Heart right ventricle (tissue), 16 donors: ENCODE data around the gene PHLDB2. TPM values are rescaled to one million over a fixed set of nuclear protein-coding genes. Genes with fewer than 3 reads are reported as not detected.

ENCODE experiments used
- ATAC-seq, 8 donors: fragments of 200-7000 bp; cut with Tn5 transposase; one replicate each; pipeline ENCODE4 v1.9.1; 2020; ENCODE audit warnings: mild to moderate bottlenecking in 8 of 8, moderate library complexity in 8 of 8, moderate number of reproducible peaks in 1 of 8
- DNase-seq, 2 donors: peaks; one replicate each; pipeline ENCODE4 v3.0.0-alpha.2; 2020
- H3K27ac ChIP-seq, 10 donors: fragments of 200-600 bp; sonication (generic) in 2 of 10; one replicate each; pipeline versions ENCODE4 v1.5.0 to v1.8.0; 2020 to 2022; ENCODE audit warnings: mild to moderate bottlenecking in 3 of 10
- H3K27me3 ChIP-seq, 7 donors: fragments of 200-600 bp; one replicate each; pipeline ENCODE4 v1.8.0; 2021 to 2022; ENCODE audit warnings: mild to moderate bottlenecking in 2 of 7
- H3K36me3 ChIP-seq, 9 donors: fragments of 200-600 bp; sonication (generic) in 1 of 9; one replicate each; pipeline versions ENCODE4 v1.5.0 to v1.8.0; 2020 to 2022; ENCODE audit warnings: mild to moderate bottlenecking in 2 of 9
- H3K4me1 ChIP-seq, 9 donors: fragments of 200-600 bp; sonication (generic) in 1 of 9; one replicate each; pipeline versions ENCODE4 v1.5.0 to v1.8.0; 2020 to 2022; ENCODE audit warnings: mild to moderate bottlenecking in 4 of 9
- H3K4me3 ChIP-seq, 10 donors: fragments of 200-600 bp; sonication (generic) in 2 of 10; one replicate each; pipeline versions ENCODE4 v1.5.0 to v1.8.0; 2020 to 2022; ENCODE audit warnings: mild to moderate bottlenecking in 7 of 10, moderate library complexity in 2 of 10
- H3K9me3 ChIP-seq, 11 donors: fragments of 200-600 bp in 10 of 11; sonication (generic) in 2 of 11; one replicate each; pipeline versions ENCODE4 v1.5.0 to v1.8.0; 2013 to 2022; ENCODE audit warnings: mild to moderate bottlenecking in 2 of 11, control low read depth in 1 of 11, moderate library complexity in 1 of 11
- WGBS, 2 donors: extraction: QIAGEN DNeasy Blood & Tissue Kit; methylation state at CpG; one replicate each; pipeline ENCODE4 v1.1.7; 2013; ENCODE audit warnings: inconsistent platforms in 1 of 2; 5-methylcytosine and 5-hydroxymethylcytosine counted together
- intact Hi-C, 10 donors: fragments of 100-400 bp; cut with DNase I; formaldehyde crosslinking; loops; one replicate each; pipeline versions ENCODE4 v1.11.1 to v1.14.2; 2022
- polyA plus RNA-seq, 2 donors: library from polyadenylated mRNA; stranded (reverse); fragments of 200-250 nt; gene quantifications; one replicate each; pipeline ENCODE4 v1.2.3, GENCODE V29; 2013
- total RNA-seq, 10 donors: library from RNA; stranded (reverse); fragmentation: NEBNext Ultra II Directional in 3 of 10; extraction: Animal tissue kit (Norgen Biotek cat#: 25700) in 3 of 10; gene quantifications; one replicate each; pipeline versions ENCODE4 v1.2.1 to v1.2.4, GENCODE V29; 2021 to 2023
- TF ChIP-seq, protein P1 (sequence below), 9 donors: fragments of 200-600 bp; sonication (generic) in 2 of 9; IDR thresholded peaks; one replicate each; pipeline versions ENCODE4 v1.5.0 to v1.8.0; 2021 to 2022; ENCODE audit warnings: antibody characterized with exemption in 9 of 9, mild to moderate bottlenecking in 5 of 9, moderate library complexity in 1 of 9
- donor health status: Arrhythmogenic right ventricular cardiomyopathy.
- donor health status: ischemic (EF 13 %, LVEDD 7.1; RV severe dilation, severe dysfunction).
- donor health status: healthy with polysubstance abuse.
- donor health status: DM: no; HTN: yes; CAD: no.
- donor health status: DM: no; HTN: no; CAD: no.
- donor health status: ischemic (EF 25% LVEDD 6.9; RV normal size, moderate dysfunction).
- donor health status: ischemic (EF 25% LVEDD 5.7; RV mildly dilated, moderate dysfunction).
- donor health status: healthy.
- donor health status: DM: yes; HTN: yes; CAD: no.
- donor health status: Ischemic cardiomyopathy.
- donor health status: ischemic (EF 35%, LVEDD 5.7; RV mildly dilated, moderate dysfunction).
- donor health status: nonischemic (EF 11% LVEDD 7.7; RV severe dilation, severe dysfunction).
- donor health status: DM: yes; HTN: yes; CAD: no.
- donor health status: PGD.
- donor health status: ischemic (EF 29% LVEDD 5.4; RV normal size, mild dysfunction).
- donor health status: nonischemic (EF 23%, LVEDD 6.1; RV moderate dilation, normal function).

The PHLDB2 gene
- total and polyA plus RNA-seq, 12 donors, result 33.4 to 293 (median 174) TPM

DNA sequence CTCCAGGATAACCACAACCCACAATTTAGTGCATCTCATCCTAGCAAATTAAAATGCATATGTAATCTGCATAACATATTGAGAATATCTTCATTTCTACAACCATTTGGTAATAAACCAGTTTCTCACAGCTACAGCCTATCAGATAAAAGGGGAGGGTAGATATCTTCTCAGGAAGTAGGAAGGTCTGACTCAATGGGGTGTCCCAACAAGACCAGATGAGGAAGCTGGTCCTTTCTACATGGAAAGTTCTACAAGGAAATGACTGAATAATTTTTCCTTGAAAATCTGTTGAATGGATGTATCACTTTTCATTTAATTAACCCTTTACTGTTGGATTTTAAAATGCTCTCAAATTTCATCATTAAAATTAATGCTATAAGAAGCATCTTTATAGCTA lies 158.0 kb downstream of the PHLDB2 start:
- TF ChIP-seq, protein P1, sequence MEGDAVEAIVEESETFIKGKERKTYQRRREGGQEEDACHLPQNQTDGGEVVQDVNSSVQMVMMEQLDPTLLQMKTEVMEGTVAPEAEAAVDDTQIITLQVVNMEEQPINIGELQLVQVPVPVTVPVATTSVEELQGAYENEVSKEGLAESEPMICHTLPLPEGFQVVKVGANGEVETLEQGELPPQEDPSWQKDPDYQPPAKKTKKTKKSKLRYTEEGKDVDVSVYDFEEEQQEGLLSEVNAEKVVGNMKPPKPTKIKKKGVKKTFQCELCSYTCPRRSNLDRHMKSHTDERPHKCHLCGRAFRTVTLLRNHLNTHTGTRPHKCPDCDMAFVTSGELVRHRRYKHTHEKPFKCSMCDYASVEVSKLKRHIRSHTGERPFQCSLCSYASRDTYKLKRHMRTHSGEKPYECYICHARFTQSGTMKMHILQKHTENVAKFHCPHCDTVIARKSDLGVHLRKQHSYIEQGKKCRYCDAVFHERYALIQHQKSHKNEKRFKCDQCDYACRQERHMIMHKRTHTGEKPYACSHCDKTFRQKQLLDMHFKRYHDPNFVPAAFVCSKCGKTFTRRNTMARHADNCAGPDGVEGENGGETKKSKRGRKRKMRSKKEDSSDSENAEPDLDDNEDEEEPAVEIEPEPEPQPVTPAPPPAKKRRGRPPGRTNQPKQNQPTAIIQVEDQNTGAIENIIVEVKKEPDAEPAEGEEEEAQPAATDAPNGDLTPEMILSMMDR (IDR thresholded peaks at IDR 0.05), result no peak
- no peak overlapping the region for H3K27ac ChIP-seq
- peaks cover 0 to 19% (median 13%) of the 10 kb centered on the region in 9 donors for H3K4me1 ChIP-seq
- DNase-seq (no peak), ATAC-seq (no peak)
- no peaks in the 10 kb centered on the region for H3K36me3 ChIP-seq
- H3K9me3 ChIP-seq, result no peaks in the 10 kb centered on the region
- intact Hi-C loops, result no loop called here
- H3K27me3 ChIP-seq, result no peaks in the 10 kb centered on the region
- H3K4me3 ChIP-seq, result no peak overlapping the region

GRCh38 chr3:112018712-112019111 lies 159.6 kb downstream of the PHLDB2 start:
- intact Hi-C loops, result no loop called here
- H3K4me3 ChIP-seq, result no peak overlapping the region
- no peaks in the 10 kb centered on the region for H3K27me3 ChIP-seq
- no peaks in the 10 kb centered on the region for H3K9me3 ChIP-seq
- TF ChIP-seq, protein P1 (IDR thresholded peaks at IDR 0.05), result no peak
- 97 to 100% methylated on average over 4 of the region's 4 CpGs for WGBS, 2 donors
- ATAC-seq, result no peak
- no peak for DNase-seq
- no peak overlapping the region for H3K27ac ChIP-seq
- H3K4me1 ChIP-seq, result peaks cover 0 to 3% (median 0%) of the 10 kb centered on the region in 9 donors
- H3K36me3 ChIP-seq, result no peaks in the 10 kb centered on the region

- ATAC-seq, result no peak
- Histone ChIP-seq H3K4me1 (no peaks in the 10 kb centered on the region), H3K9me3 (no peaks in the 10 kb centered on the region), H3K36me3 (no peaks in the 10 kb centered on the region), H3K4me3 (no peak overlapping the region), H3K27ac (no peak overlapping the region), H3K27me3 (no peaks in the 10 kb centered on the region)
- no peak for DNase-seq
- WGBS, 2 donors, result 73 to 82% methylated on average over 1 of the region's 1 CpG
- intact Hi-C loops, result no loop called here
- TF ChIP-seq, protein P1 (IDR thresholded peaks at IDR 0.05), result no peak
These were observed 160.7 kb downstream of the PHLDB2 start for GRCh38 chr3:112019716-112020115.

GRCh38 chr3:112020674-112021085 lies 161.6 kb downstream of the PHLDB2 start:
- H3K36me3 ChIP-seq, result no peaks in the 10 kb centered on the region

More at GRCh38 chr3:112020674-112021085, 161.6 kb downstream of the PHLDB2 start:
- no peak overlapping the region for H3K4me3 ChIP-seq
- H3K4me1 ChIP-seq, result no peaks in the 10 kb centered on the region
- H3K9me3 ChIP-seq, result no peaks in the 10 kb centered on the region
- no peaks in the 10 kb centered on the region for H3K27me3 ChIP-seq
- intact Hi-C loops, result no loop called here
- TF ChIP-seq, protein P1 (IDR thresholded peaks at IDR 0.05), result no peak
- H3K27ac ChIP-seq, result no peak overlapping the region
- no peak for DNase-seq
- no peak for ATAC-seq
- WGBS, 2 donors, result 59 to 67% methylated on average over 1 of the region's 1 CpG

Other genes with a start within 250 kb of the PHLDB2 start
- 10 to 100 TPM in 2 of 10 donors, 1 to 10 TPM in 7, under 1 TPM in 1; 0.96 to 19.7 (median 3.2) TPM for gene PLCXD2, start 184.6 kb upstream of the PHLDB2 start, total RNA-seq
- 1 to 10 TPM; 2.4 to 3.6 TPM for gene PLCXD2, start 184.6 kb upstream of the PHLDB2 start, polyA plus RNA-seq
- gene ABHD10, start 119.8 kb downstream of the PHLDB2 start, total RNA-seq, result 10 to 100 TPM; 42.5 to 57.8 (median 50.1) TPM
- 10 to 100 TPM; 10.5 to 51.1 TPM for gene ABHD10, start 119.8 kb downstream of the PHLDB2 start, polyA plus RNA-seq
- gene TAGLN3, start 139.7 kb downstream of the PHLDB2 start, total RNA-seq, result 1 to 10 TPM in 2 of 10 donors, under 1 TPM in 5, not detected in 3; 0.36 to 1.1 (median 0.58) TPM
- under 1 TPM; 0.10 to 0.66 TPM for gene TAGLN3, start 139.7 kb downstream of the PHLDB2 start, polyA plus RNA-seq
- gene TMPRSS7, start 175.5 kb downstream of the PHLDB2 start, total RNA-seq, result not detected
- gene TMPRSS7, start 175.5 kb downstream of the PHLDB2 start, polyA plus RNA-seq, result not detected
- 1 to 10 TPM; 3.5 to 9.8 (median 5.0) TPM for gene C3orf52, start 227.1 kb downstream of the PHLDB2 start, total RNA-seq
- gene C3orf52, start 227.1 kb downstream of the PHLDB2 start, polyA plus RNA-seq, result 1 to 10 TPM; 3.1 to 6.0 TPM